ENCODE measurements around the gene MALRD1. TPM values are rescaled to one million over a fixed set of nuclear protein-coding genes. Genes with fewer than 3 reads are reported as not detected.
A peak's percentile ranks its signal among the peaks of the same experiment; 100 is the strongest.

Gene MALRD1
- total and polyA plus RNA-seq, 10 donors: 0.06 to 1.6 (median 0.43) TPM

GRCh38 chr10:19638896-19639233 lies 590.3 kb downstream of the MALRD1 start:
- Histone ChIP-seq H3K27me3 (replicated peaks in 1 of 7) (no peaks in the 10 kb centered on the region), H3K27ac (peak overlapping the region in 7 of 8 donors; percentile 44 to 80 (median 69)), H3K4me3 (peak overlapping the region in 5 of 8 donors; percentile 14 to 53 (median 21)), H3K4me1 (peaks cover 0 to 10% (median 0%) of the 10 kb centered on the region in 6 donors), H3K9me3 (no peaks in the 10 kb centered on the region), H3K36me3 (no peaks in the 10 kb centered on the region)
- intact Hi-C loops (cut with DNase I; ENCODE audit: low total_unique reads): no loop called here
- no peak for DNase-seq
- WGBS, 5 donors: 23 to 34% (median 29%) methylated on average over 3 of the region's 3 CpGs
- TF ChIP-seq POLR2A (IDR thresholded peaks at IDR 0.05) (no peak), POLR2AphosphoS5 (IDR thresholded peaks at IDR 0.05) (no peak), CTCF (IDR thresholded peaks at IDR 0.05 in 8 of 11, conservative IDR thresholded peaks at IDR 0.05 in 3 of 11) (no peak)

DNA sequence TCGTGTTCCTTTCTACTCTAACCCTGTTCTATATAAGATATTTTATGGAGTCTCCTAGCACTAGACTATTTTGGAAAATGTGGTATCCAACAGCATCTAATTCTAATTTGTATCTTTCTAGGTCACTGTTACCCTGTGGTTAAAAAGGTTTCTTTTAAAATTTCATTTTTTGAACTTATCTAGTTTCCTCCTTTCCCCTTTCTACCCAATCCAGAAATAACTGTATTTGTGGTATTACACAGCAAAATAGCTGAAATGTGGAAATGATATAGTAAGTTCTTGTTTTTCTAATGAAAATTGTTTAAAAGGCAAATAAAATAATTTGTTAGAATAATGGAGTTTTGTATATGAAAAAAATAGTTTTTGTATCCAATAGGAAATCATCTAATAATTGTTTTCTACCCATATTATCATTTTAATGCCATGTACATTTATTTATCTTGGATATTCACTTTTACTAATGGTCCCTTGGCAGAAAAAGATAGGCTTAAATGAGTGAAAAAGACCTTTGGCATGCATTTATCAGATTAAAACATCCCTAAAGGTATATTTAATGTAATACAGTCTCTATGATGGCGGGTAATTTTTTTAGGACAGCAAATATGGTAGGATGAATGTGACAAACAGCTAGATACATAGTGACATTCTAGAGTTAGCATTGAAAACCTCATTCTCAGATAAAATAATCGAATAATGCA lies 592.1 kb downstream of the MALRD1 start:
- Histone ChIP-seq H3K9me3 (no peaks in the 10 kb centered on the region), H3K36me3 (no peaks in the 10 kb centered on the region), H3K27ac (no peak overlapping the region), H3K4me3 (no peak overlapping the region), H3K27me3 (replicated peaks in 1 of 7) (no peaks in the 10 kb centered on the region), H3K4me1 (peaks cover 0 to 10% (median 0%) of the 10 kb centered on the region in 6 donors)
- no peak for TF ChIP-seq POLR2AphosphoS5 (IDR thresholded peaks at IDR 0.05)
- no peak for TF ChIP-seq POLR2A (IDR thresholded peaks at IDR 0.05)
- TF ChIP-seq CTCF (IDR thresholded peaks at IDR 0.05 in 8 of 11, conservative IDR thresholded peaks at IDR 0.05 in 3 of 11): no peak
- intact Hi-C loops (cut with DNase I; ENCODE audit: low total_unique reads): no loop called here
- WGBS, 5 donors: 60 to 69% (median 63%) methylated on average over 3 of the region's 3 CpGs
- DNase-seq: no peak

- H3K4me1 ChIP-seq: no peaks in the 10 kb centered on the region
- no peaks in the 10 kb centered on the region for H3K9me3 ChIP-seq
- WGBS, 5 donors: 71 to 92% (median 78%) methylated on average over 1 of the region's 1 CpG
- H3K36me3 ChIP-seq: no peaks in the 10 kb centered on the region
- no peak for DNase-seq
- H3K4me3 ChIP-seq: no peak overlapping the region
- intact Hi-C loops (cut with DNase I; ENCODE audit: low total_unique reads): no loop called here
- no peaks in the 10 kb centered on the region for H3K27me3 ChIP-seq (replicated peaks in 1 of 7)
- H3K27ac ChIP-seq: no peak overlapping the region
- TF ChIP-seq POLR2A (IDR thresholded peaks at IDR 0.05): no peak
- TF ChIP-seq CTCF (IDR thresholded peaks at IDR 0.05 in 8 of 11, conservative IDR thresholded peaks at IDR 0.05 in 3 of 11): no peak
- no peak for TF ChIP-seq POLR2AphosphoS5 (IDR thresholded peaks at IDR 0.05)
Measured at GRCh38 chr10:19651549-19651948, 602.9 kb downstream of the MALRD1 start.

GRCh38 chr10:19652750-19653149 lies 604.1 kb downstream of the MALRD1 start:
- no peak for DNase-seq
- Histone ChIP-seq H3K4me3 (no peak overlapping the region), H3K36me3 (no peaks in the 10 kb centered on the region), H3K27me3 (replicated peaks in 1 of 7) (no peaks in the 10 kb centered on the region), H3K4me1 (no peaks in the 10 kb centered on the region), H3K27ac (no peak overlapping the region), H3K9me3 (no peaks in the 10 kb centered on the region)
- TF ChIP-seq POLR2A (IDR thresholded peaks at IDR 0.05) (no peak), POLR2AphosphoS5 (IDR thresholded peaks at IDR 0.05) (no peak)
- WGBS, 5 donors: 66 to 79% (median 73%) methylated on average over 1 of the region's 1 CpG
- intact Hi-C loops (cut with DNase I; ENCODE audit: low total_unique reads): no loop called here
